Measurements from ENCODE around the gene ACVRL1. TPM values are rescaled to one million over a fixed set of nuclear protein-coding genes. Genes with fewer than 3 reads are reported as not detected.

The ACVRL1 gene
- total and polyA plus RNA-seq, 9 of the 15 experiments (the other 6 are each of a cell fraction or from before 2014, with no cell fraction given), result 0.07 to 1.4 (median 0.30) TPM

GRCh38 chr12:51886021-51886710 lies 21.1 kb upstream of the ACVRL1 start (continued):
- TF ChIP-seq CHAMP1 (IDR thresholded peaks at IDR 0.05) (no peak), HNRNPK (IDR thresholded peaks at IDR 0.05; ENCODE audit: low read depth, low read length, poor library complexity, severe bottlenecking) (no peak), CREBBP (IDR thresholded peaks at IDR 0.05; ENCODE audit: low read depth, low read length) (no peak), FOXJ2 (tag; IDR thresholded peaks at IDR 0.05) (no peak), POLR3A (IDR thresholded peaks at IDR 0.05; ENCODE audit: borderline replicate concordance, extremely low read depth, insufficient read depth, insufficient read length) (no peak), ZBTB33 (CRISPR knock-in tag; IDR thresholded peaks at IDR 0.05) (no peak), GTF3C2 (IDR thresholded peaks at IDR 0.05; ENCODE audit: borderline replicate concordance, extremely low read depth, insufficient read length) (no peak)
- TF ChIP-seq, protein P1, sequence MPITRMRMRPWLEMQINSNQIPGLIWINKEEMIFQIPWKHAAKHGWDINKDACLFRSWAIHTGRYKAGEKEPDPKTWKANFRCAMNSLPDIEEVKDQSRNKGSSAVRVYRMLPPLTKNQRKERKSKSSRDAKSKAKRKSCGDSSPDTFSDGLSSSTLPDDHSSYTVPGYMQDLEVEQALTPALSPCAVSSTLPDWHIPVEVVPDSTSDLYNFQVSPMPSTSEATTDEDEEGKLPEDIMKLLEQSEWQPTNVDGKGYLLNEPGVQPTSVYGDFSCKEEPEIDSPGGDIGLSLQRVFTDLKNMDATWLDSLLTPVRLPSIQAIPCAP (CRISPR knock-in tag; IDR thresholded peaks at IDR 0.05; ENCODE audit: borderline replicate concordance), result no peak
- TF ChIP-seq, protein P2, sequence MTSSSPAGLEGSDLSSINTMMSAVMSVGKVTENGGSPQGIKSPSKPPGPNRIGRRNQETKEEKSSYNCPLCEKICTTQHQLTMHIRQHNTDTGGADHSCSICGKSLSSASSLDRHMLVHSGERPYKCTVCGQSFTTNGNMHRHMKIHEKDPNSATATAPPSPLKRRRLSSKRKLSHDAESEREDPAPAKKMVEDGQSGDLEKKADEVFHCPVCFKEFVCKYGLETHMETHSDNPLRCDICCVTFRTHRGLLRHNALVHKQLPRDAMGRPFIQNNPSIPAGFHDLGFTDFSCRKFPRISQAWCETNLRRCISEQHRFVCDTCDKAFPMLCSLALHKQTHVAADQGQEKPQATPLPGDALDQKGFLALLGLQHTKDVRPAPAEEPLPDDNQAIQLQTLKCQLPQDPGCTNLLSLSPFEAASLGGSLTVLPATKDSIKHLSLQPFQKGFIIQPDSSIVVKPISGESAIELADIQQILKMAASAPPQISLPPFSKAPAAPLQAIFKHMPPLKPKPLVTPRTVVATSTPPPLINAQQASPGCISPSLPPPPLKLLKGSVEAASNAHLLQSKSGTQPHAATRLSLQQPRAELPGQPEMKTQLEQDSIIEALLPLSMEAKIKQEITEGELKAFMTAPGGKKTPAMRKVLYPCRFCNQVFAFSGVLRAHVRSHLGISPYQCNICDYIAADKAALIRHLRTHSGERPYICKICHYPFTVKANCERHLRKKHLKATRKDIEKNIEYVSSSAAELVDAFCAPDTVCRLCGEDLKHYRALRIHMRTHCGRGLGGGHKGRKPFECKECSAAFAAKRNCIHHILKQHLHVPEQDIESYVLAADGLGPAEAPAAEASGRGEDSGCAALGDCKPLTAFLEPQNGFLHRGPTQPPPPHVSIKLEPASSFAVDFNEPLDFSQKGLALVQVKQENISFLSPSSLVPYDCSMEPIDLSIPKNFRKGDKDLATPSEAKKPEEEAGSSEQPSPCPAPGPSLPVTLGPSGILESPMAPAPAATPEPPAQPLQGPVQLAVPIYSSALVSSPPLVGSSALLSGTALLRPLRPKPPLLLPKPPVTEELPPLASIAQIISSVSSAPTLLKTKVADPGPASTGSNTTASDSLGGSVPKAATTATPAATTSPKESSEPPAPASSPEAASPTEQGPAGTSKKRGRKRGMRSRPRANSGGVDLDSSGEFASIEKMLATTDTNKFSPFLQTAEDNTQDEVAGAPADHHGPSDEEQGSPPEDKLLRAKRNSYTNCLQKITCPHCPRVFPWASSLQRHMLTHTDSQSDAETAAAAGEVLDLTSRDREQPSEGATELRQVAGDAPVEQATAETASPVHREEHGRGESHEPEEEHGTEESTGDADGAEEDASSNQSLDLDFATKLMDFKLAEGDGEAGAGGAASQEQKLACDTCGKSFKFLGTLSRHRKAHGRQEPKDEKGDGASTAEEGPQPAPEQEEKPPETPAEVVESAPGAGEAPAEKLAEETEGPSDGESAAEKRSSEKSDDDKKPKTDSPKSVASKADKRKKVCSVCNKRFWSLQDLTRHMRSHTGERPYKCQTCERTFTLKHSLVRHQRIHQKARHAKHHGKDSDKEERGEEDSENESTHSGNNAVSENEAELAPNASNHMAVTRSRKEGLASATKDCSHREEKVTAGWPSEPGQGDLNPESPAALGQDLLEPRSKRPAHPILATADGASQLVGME (CRISPR knock-in tag; IDR thresholded peaks at IDR 0.05), result no peak
- TF ChIP-seq, protein P3, sequence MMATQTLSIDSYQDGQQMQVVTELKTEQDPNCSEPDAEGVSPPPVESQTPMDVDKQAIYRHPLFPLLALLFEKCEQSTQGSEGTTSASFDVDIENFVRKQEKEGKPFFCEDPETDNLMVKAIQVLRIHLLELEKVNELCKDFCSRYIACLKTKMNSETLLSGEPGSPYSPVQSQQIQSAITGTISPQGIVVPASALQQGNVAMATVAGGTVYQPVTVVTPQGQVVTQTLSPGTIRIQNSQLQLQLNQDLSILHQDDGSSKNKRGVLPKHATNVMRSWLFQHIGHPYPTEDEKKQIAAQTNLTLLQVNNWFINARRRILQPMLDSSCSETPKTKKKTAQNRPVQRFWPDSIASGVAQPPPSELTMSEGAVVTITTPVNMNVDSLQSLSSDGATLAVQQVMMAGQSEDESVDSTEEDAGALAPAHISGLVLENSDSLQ (IDR thresholded peaks at IDR 0.05), result peak; percentile 29; the same call in 1 of the 2 replicates
